GM18858 (cell line): Measurements from ENCODE around the gene SMG5.
A peak's percentile ranks its signal among the peaks of the same experiment; 100 is the strongest.

Experiments
- ATAC-seq: cut with Tn5 transposase; IDR thresholded peaks from one replicate; pipeline ENCODE4 v1.9.1; 2021; ENCODE audit not compliant: unreplicated experiment

Gene SMG5

GRCh38 chr1:156246241-156246780 lies 36.3 kb downstream of the SMG5 start:
- ATAC-seq: no peak

GRCh38 chr1:156245451-156246232 lies 37.0 kb downstream of the SMG5 start:
- no peak for ATAC-seq

DNA sequence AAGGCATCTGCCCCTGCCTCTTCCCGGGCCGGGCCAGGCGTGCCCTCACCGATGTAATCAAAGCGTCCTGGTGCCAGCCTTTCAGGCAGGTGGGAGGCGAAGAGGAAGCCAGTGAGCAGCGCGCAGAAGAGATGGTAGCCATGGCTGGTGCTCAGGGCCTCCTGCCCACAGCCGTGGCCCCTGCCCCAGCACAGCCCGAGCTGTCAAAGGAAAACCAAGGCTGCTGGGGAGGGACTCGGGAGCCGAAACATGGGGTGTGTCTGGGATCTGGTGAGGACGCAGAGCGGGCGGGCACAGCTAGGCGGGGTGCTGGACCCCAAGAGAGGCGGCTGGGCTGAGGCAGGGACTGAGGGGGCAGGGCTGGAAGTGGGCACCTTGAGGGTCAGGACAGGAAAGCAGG lies 37.9 kb downstream of the SMG5 start:
- no peak for ATAC-seq

GRCh38 chr1:156244126-156244525 lies 38.5 kb downstream of the SMG5 start:
- no peak for ATAC-seq

GRCh38 chr1:156242738-156243137 lies 39.9 kb downstream of the SMG5 start:
- no peak for ATAC-seq

GRCh38 chr1:156241926-156242325 lies 40.7 kb downstream of the SMG5 start, which contains the start of gene BGLAP:
Gene BGLAP, plus strand, starts transcription at chr1:156242184. Its CDS starts 48 bp downstream, at chr1:156242232.
- ATAC-seq: no peak

DNA sequence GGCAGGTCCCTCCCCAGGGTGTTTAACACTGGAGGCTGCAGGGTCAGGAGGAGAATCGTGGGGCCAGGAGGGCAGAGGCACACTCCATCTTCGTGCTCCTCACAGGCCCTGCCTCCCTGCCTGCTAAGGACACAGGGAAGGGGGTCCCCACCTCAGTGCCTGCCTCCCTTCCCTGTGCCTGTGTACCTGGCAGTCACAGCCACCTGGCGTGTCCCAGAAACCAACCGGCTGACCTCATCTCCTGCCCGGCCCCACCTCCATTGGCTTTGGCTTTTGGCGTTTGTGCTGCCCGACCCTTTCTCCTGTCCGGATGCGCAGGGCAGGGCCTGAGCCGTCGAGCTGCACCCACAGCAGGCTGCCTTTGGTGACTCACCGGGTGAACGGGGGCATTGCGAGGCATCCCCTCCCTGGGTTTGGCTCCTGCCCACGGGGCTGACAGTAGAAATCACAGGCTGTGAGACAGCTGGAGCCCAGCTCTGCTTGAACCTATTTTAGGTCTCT lies 41.3 kb downstream of the SMG5 start:
- ATAC-seq: no peak

DNA sequence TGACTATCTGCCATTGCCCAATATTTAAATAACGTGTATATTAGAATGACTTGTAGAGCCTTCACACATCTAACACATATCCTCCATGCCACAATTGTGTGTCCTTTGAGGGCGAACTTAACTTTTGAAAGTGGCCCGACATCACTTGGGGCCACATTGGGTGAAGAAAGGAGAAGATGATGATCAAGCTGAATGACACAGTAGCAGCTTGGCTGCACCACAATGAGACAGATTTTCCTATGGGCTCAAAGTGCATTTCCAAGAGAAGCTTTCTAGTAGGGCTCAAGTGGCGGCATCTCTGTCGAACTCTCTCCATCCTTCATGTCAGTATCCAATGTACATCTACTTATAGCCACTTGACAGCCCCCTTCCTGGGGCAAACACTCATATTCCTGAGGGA lies 44.4 kb downstream of the SMG5 start:
- no peak for ATAC-seq

DNA sequence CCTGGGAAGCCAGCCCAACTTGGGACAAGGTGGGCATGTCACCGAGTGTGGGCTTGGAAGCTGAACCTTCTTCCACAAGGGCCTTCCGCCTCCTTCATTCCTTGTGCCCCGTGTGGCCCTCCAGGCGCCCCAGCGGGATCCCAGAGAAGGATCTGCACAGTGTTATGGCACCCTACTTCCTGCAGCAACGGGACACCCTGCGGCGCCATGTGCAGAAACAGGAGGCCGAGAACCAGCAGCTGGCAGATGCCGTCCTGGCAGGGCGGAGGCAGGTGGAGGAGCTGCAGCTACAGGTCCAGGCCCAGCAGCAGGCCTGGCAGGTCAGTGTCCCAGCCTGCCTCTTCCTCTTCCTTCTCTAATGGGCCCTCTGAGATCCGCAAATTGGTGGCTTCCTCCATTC lies 46.5 kb downstream of the SMG5 start:
- ATAC-seq: no peak

GRCh38 chr1:156233426-156234127 lies 49.0 kb downstream of the SMG5 start:
- no peak for ATAC-seq

- no peak for ATAC-seq
These were observed 50.3 kb downstream of the SMG5 start for GRCh38 chr1:156232201-156232894.

- ATAC-seq: no peak
These were observed 52.2 kb downstream of the SMG5 start for GRCh38 chr1:156230473-156230837.

DNA sequence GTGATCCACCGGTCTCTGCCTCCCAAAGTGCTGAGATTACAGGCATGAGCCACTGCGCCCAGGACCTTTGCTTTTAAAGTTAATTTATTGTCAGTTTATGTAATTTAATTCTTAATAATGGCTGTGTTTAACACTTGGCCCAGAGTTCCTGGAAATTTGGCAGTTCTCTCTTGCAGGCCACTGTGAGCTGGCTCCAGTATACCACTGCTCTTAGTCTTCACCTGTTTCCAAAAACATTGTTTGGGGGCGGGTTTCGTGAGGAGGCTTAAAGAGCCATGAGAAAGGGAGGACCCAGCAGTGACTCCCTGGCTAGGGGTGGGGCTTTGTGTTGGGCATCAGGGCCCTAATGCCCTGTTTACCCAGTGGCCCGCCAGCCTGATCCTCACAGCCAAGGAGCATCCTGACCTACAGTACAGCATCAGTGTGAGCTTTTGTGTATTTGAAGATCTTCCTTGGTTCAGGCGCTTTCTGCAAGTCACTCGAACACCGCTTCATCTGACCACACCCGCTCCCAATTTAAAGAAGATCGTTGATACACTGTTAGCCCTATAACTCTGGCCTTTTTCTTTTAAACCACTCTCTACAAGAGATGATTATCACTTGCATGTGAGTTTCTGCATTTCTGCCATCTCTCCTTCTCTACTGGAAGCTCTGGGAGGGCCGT lies 52.7 kb downstream of the SMG5 start:
- no peak for ATAC-seq

DNA sequence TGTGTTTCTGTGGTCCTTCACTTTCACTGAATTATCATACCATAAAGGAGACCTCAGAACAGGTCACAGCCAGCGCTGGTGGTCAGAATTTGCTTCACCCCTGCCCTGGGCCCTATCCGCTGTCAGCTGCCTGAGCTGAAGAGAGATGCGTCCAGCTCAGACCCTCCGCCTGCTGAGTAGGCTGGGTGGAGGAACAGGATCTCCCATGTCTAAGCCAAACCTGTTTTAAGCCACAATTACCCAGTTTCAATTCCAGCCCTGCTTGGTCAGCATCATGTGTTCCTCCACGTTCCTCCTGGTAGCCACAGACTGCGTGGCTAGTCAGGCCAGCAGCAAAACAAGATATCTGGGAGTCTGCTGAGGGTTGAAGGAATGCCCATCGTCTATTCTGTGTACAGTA lies 54.1 kb downstream of the SMG5 start:
- no peak for ATAC-seq

DNA sequence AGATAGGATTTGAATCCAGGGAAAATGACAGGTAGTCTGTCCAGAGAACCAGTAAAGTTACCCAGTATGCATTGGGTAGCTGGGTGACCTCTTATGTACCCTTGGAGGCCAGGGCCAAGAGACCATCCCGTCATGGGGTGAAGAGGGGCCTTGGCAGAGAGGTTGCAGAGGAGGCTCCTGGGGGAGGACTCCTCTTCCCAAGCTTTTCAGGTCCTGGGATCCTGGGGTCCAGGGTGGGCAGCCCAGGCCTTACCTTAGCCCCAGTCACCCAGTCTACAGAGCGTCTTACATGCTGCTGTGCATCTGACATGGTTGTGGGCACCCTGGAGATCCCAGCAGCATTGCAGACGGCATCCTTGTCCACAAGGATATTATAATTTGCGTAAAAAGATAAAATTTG lies 55.8 kb downstream of the SMG5 start:
- ATAC-seq: no peak

DNA sequence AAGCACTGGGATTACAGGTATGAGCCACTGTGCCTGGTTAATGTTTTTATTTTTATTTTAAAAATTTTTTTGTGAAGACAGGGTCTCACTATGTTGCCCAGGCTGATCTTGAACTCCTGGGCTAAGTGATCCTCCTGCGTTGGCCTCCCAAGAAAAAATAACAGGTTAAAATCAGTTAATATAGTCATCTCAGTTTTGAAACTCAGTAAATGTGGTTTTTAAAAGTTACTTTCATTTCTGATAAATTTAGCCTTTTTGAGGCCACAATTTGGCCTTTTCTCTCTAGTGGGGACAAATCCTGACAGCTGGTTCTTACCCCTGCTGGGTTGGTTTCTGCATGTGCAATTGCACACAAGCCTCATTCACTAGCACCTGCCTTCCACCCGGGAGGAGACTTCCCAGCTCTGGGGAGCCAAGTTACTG lies 56.5 kb downstream of the SMG5 start:
- ATAC-seq: peak; percentile 55

GRCh38 chr1:156225677-156226014 lies 57.0 kb downstream of the SMG5 start:
- ATAC-seq: no peak

DNA sequence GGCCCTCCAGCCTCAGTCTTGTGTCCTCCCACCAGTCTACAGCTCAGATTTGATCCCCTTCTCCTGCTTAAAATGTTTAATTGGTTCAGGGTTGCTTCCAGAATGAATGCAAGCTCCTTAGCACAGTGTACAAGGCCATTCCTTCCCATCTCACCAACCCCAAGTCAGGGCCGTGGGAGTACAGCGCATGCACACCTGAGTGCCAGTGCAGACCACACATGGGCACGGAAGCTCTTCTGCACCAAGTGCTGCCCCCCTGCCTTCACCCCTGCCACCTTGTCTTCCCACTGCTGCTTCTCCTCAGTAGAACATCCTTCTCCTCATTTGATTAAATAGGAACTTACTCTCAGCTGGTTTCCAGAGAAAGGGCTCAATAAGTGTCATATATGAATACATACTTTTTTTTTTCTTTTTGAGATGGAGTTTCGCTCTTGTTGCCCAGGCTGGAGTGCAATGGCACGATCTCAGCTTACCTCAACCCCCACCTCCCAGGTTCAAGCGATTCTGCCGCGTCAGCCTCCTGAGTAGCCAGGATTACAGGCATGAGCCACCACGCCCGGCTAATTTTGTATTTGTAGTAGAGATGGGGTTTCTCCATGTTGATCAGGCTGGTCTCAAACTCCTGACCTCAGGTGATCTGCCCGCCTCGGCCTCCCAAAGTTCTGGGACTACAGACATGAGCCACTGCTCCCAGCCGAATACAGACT lies 60.5 kb downstream of the SMG5 start:
- no peak for ATAC-seq

GRCh38 chr1:156220226-156220625 lies 62.4 kb downstream of the SMG5 start:
- no peak for ATAC-seq

DNA sequence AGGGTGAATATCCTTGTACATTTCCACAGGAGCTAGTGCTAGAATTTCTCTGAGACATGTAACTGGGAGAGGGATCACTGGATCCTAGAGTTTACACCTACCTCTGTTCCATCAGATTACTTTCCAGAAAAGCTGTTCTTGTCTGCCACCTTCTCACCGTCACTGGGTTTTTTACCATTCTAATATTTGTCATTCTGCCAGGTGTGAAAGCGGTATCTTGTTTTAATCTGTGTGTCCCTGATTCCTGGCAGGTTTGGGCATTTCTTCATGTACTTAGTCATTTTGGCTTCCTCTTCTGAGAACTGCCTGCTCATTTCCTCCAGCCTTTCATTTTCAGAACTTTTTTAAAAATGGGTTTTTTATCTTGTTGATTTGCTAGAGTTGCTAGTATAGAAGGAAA lies 64.8 kb downstream of the SMG5 start:
- ATAC-seq: no peak
